GM12801 (cell line): Measurements from ENCODE around the gene PIPOX.

Experiments used
- CTCF ChIP-seq: IDR thresholded peaks from one replicate; pipeline ENCODE4 v1.5.1; 2011; ENCODE audit warnings: control low read depth; ENCODE audit not compliant: insufficient read length; ENCODE audit errors: extremely low read depth

Gene PIPOX

GRCh38 chr17:29079433-29079832 lies 36.5 kb downstream of the PIPOX start:
- no peak for TF ChIP-seq CTCF

- no peak for TF ChIP-seq CTCF
Observed at GRCh38 chr17:29079887-29080286, 36.9 kb downstream of the PIPOX start.

GRCh38 chr17:29080323-29080722 lies 37.4 kb downstream of the PIPOX start:
- no peak for TF ChIP-seq CTCF

- TF ChIP-seq CTCF = no peak
Observed at GRCh38 chr17:29080965-29081364, 38.0 kb downstream of the PIPOX start.

- no peak for TF ChIP-seq CTCF
Observed at GRCh38 chr17:29084541-29085146, 41.7 kb downstream of the PIPOX start.

- TF ChIP-seq CTCF = no peak
Observed at GRCh38 chr17:29085223-29085622, 42.3 kb downstream of the PIPOX start.

- no peak for TF ChIP-seq CTCF
Observed at GRCh38 chr17:29086628-29087332, 43.8 kb downstream of the PIPOX start.
